ENCODE results near the gene RNF220.

DNA sequence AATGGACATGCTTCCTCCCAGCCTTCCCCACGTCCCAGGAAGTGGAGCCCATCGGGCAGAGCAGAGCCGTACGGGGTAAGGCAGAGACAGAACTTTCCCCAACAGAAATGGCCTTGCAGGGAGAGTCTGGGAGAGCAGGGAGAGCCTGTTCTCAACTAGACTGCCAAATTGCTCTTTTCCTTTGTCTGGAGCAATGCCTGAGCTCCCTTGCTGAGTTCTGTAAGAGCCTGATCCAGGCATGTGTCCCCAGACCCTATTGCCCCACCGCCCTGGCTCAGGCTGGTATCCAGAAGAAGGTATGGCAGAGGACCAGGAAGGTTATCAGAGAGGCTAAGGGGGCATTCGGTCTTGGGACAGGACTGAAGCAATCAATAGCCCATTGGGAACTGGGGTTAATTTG, 189.3 kb downstream of the RNF220 start:
- TF ChIP-seq, protein P1, sequence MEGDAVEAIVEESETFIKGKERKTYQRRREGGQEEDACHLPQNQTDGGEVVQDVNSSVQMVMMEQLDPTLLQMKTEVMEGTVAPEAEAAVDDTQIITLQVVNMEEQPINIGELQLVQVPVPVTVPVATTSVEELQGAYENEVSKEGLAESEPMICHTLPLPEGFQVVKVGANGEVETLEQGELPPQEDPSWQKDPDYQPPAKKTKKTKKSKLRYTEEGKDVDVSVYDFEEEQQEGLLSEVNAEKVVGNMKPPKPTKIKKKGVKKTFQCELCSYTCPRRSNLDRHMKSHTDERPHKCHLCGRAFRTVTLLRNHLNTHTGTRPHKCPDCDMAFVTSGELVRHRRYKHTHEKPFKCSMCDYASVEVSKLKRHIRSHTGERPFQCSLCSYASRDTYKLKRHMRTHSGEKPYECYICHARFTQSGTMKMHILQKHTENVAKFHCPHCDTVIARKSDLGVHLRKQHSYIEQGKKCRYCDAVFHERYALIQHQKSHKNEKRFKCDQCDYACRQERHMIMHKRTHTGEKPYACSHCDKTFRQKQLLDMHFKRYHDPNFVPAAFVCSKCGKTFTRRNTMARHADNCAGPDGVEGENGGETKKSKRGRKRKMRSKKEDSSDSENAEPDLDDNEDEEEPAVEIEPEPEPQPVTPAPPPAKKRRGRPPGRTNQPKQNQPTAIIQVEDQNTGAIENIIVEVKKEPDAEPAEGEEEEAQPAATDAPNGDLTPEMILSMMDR (optimal IDR thresholded peaks at IDR 0.05 in 1 of 3, IDR thresholded peaks at IDR 0.05 in 1 of 3, conservative IDR thresholded peaks at IDR 0.05 in 1 of 3; ENCODE audit: extremely low read depth in 1 of 3, insufficient read depth in 2 of 3, low read length in 3 of 3) = no peak
- no peak for TF ChIP-seq EZH2 (IDR thresholded peaks at IDR 0.05; ENCODE audit: low read length)
